Tibial nerve (tissue), 4 donors: ENCODE measurements around the gene SPATA33. TPM values are rescaled to one million over a fixed set of nuclear protein-coding genes. Genes with fewer than 3 reads are reported as not detected.
"Not testable (repeated sequence)": the region's sequence is repeated elsewhere in the genome, so short reads cannot be mapped to it uniquely, and the experiment has no call there.

ENCODE experiments used
- DNase-seq, 2 donors: peaks; one replicate each; pipeline ENCODE4 v3.0.0-alpha.2; 2019; ENCODE audit warnings: low spot score in 2 of 2
- H3K27ac ChIP-seq, 4 donors: fragments of 200-600 bp; sonication (generic) in 3 of 4; one replicate each; pipeline ENCODE4 v1.5.1; 2017 to 2019; ENCODE audit warnings: mild to moderate bottlenecking in 1 of 4
- H3K27me3 ChIP-seq, 2 donors: fragments of 200-600 bp; sonication (generic) in 1 of 2; one replicate each; pipeline versions ENCODE4 v1.5.1 to v1.6.0; 2017 to 2019
- H3K36me3 ChIP-seq, 3 donors: fragments of 200-600 bp; sonication (generic); one replicate each; pipeline ENCODE4 v1.5.1; 2018 to 2019
- H3K4me1 ChIP-seq, 4 donors: fragments of 200-600 bp; sonication (generic) in 3 of 4; one replicate each; pipeline ENCODE4 v1.5.1; 2017 to 2019
- H3K4me3 ChIP-seq, 4 donors: fragments of 200-600 bp; sonication (generic) in 3 of 4; one replicate each; pipeline ENCODE4 v1.5.1; 2017 to 2019; ENCODE audit warnings: mild to moderate bottlenecking in 1 of 4, moderate library complexity in 1 of 4
- H3K9me3 ChIP-seq, 4 donors: fragments of 200-600 bp; sonication (generic) in 3 of 4; one replicate each; pipeline ENCODE4 v1.5.1; 2017 to 2019
- CTCF ChIP-seq, 5 experiments: fragments of 200-600 bp in 3 of 5; fragments of 450-650 bp in 2 of 5; sonication (generic) in 3 of 5; IDR thresholded peaks; one replicate each; pipeline ENCODE4 v1.5.1; 2016 to 2019; ENCODE audit warnings: antibody characterized with exemption in 5 of 5, mild to moderate bottlenecking in 3 of 5, moderate library complexity in 2 of 5
- EP300 ChIP-seq, 2 donors: sonication (generic); formaldehyde crosslinking; IDR thresholded peaks; one replicate each; pipeline ENCODE4 v1.6.1; 2017; ENCODE audit warnings: antibody characterized with exemption in 2 of 2, mild to moderate bottlenecking in 1 of 2
- POLR2A ChIP-seq, 2 donors: fragments of 450-650 bp; IDR thresholded peaks; one replicate each; pipeline ENCODE4 v1.6.1; 2017; ENCODE audit warnings: antibody characterized with exemption in 2 of 2, mild to moderate bottlenecking in 2 of 2, moderate library complexity in 2 of 2
- WGBS, 2 donors: methylation state at CpG; one replicate each; pipeline ENCODE4 v1.1.5; 2018; 5-methylcytosine and 5-hydroxymethylcytosine counted together
- total RNA-seq, 4 donors: library from RNA; depleted of rRNA; stranded (reverse); fragments of >200 nt; gene quantifications; one replicate each; pipeline ENCODE4 v1.1.0, GENCODE V29; 2016

SPATA33 gene
- total RNA-seq, 4 donors from 2014 or later: 4.8 to 9.0 (median 7.2) TPM

GRCh38 chr16:89633064-89633631, 24.5 kb upstream of the SPATA33 start:
- DNase-seq: no peak
- H3K4me3 ChIP-seq: no peak overlapping the region
- H3K27ac ChIP-seq: no peak overlapping the region
- no peaks in the 10 kb centered on the region for H3K36me3 ChIP-seq
- H3K4me1 ChIP-seq: no peaks in the 10 kb centered on the region
- peaks cover 0 to 7% (median 0%) of the 10 kb centered on the region in 4 donors for H3K9me3 ChIP-seq
- TF ChIP-seq EP300 (IDR thresholded peaks at IDR 0.05) (no peak), POLR2A (IDR thresholded peaks at IDR 0.05) (no peak), CTCF (IDR thresholded peaks at IDR 0.05) (no peak)
- peaks cover 0 to 20% of the 10 kb centered on the region in 2 donors for H3K27me3 ChIP-seq
- WGBS, 2 donors: 72 to 74% methylated on average over 9 to 19 of the region's 19 CpGs

GRCh38 chr16:89634463-89635385, 22.9 kb upstream of the SPATA33 start:
- WGBS, 2 donors: 40 to 54% methylated on average over 2 of the region's 2 CpGs
- H3K27me3 ChIP-seq: peaks cover 0 to 20% of the 10 kb centered on the region in 2 donors

GRCh38 chr16:89636663-89637062, 21.0 kb upstream of the SPATA33 start:
- peaks cover 0 to 14% of the 10 kb centered on the region in 2 donors for H3K27me3 ChIP-seq
- H3K9me3 ChIP-seq: no peaks in the 10 kb centered on the region
- WGBS, 2 donors: 77 to 86% methylated on average over 9 of the region's 12 CpGs
- TF ChIP-seq CTCF (IDR thresholded peaks at IDR 0.05) (no peak), EP300 (IDR thresholded peaks at IDR 0.05) (no peak), POLR2A (IDR thresholded peaks at IDR 0.05) (no peak)
- H3K4me1 ChIP-seq: peaks cover 0 to 15% (median 6%) of the 10 kb centered on the region in 4 donors
- no peak for DNase-seq
- H3K4me3 ChIP-seq: no peak overlapping the region
- no peak overlapping the region for H3K27ac ChIP-seq
- H3K36me3 ChIP-seq: no peaks in the 10 kb centered on the region

More at GRCh38 chr16:89634463-89635385, 22.9 kb upstream of the SPATA33 start:
- not testable (repeated sequence) for H3K27ac ChIP-seq, H3K36me3 ChIP-seq, H3K4me1 ChIP-seq, H3K9me3 ChIP-seq, DNase-seq, H3K4me3 ChIP-seq

GRCh38 chr16:89637379-89637778, 20.3 kb upstream of the SPATA33 start:
- WGBS, 2 donors: 72 to 73% methylated on average over 7 to 10 of the region's 10 CpGs
- TF ChIP-seq CTCF (IDR thresholded peaks at IDR 0.05) (no peak), POLR2A (IDR thresholded peaks at IDR 0.05) (no peak), EP300 (IDR thresholded peaks at IDR 0.05) (no peak)
- Histone ChIP-seq H3K9me3 (no peaks in the 10 kb centered on the region), H3K27me3 (peaks cover 0 to 14% of the 10 kb centered on the region in 2 donors), H3K36me3 (no peaks in the 10 kb centered on the region), H3K27ac (no peak overlapping the region), H3K4me1 (peaks cover 0 to 20% (median 6%) of the 10 kb centered on the region in 4 donors), H3K4me3 (no peak overlapping the region)
- no peak for DNase-seq

- no peak for TF ChIP-seq CTCF (IDR thresholded peaks at IDR 0.05)
- no peak for TF ChIP-seq POLR2A (IDR thresholded peaks at IDR 0.05)
- no peak for TF ChIP-seq EP300 (IDR thresholded peaks at IDR 0.05)
- no peak for DNase-seq
- Histone ChIP-seq H3K27me3 (peaks cover 0 to 3% of the 10 kb centered on the region in 2 donors), H3K9me3 (no peaks in the 10 kb centered on the region), H3K4me3 (no peak overlapping the region), H3K27ac (no peak overlapping the region), H3K36me3 (no peaks in the 10 kb centered on the region), H3K4me1 (peaks cover 0 to 20% (median 6%) of the 10 kb centered on the region in 4 donors)
- WGBS, 2 donors: 63 to 74% methylated on average over 9 to 10 of the region's 10 CpGs
Measured at GRCh38 chr16:89638455-89638854, 19.2 kb upstream of the SPATA33 start.
